GM10248 (cell line): ENCODE data around the gene ANK2.

ENCODE experiments used
- CTCF ChIA-PET: fragments of 300-600 bp; sonication (Branson Sonifier 250); formaldehyde crosslinking; extraction: SDS; loops from one replicate; lab custom pipeline; 2021; ENCODE audit warnings: antibody characterized with exemption; lab: Yijun Ruan, JAX
- POLR2A ChIA-PET: fragments of 350-650 bp; sonication (Branson Sonifier 250); formaldehyde crosslinking; extraction: SDS; loops from one replicate; lab custom pipeline; 2020; ENCODE audit warnings: antibody characterized with exemption; lab: Yijun Ruan, JAX
- DNase-seq: peaks from one replicate; pipeline ENCODE4 v3.0.0; 2012; ENCODE audit errors: extremely low spot score
- TF ChIP-seq, protein P1 (sequence below): IDR thresholded peaks from 2 replicates; pipeline ENCODE4 v1.5.1; 2012; ENCODE audit warnings: mild to moderate bottlenecking, low read depth; ENCODE audit errors: extremely low read depth, missing control alignments, control extremely low read depth

Gene ANK2

GRCh38 chr4:113409181-113409580 is 359.7 kb downstream of the ANK2 start:
- ChIA-PET POLR2A (no interaction called here), CTCF (interaction anchor here (1.0 to 1.2 kb wide), 3 partner anchors 14 to 662 kb away, joined by 3 read pairs; no protein-coding TSS in a partner anchor)
- TF ChIP-seq, protein P1, sequence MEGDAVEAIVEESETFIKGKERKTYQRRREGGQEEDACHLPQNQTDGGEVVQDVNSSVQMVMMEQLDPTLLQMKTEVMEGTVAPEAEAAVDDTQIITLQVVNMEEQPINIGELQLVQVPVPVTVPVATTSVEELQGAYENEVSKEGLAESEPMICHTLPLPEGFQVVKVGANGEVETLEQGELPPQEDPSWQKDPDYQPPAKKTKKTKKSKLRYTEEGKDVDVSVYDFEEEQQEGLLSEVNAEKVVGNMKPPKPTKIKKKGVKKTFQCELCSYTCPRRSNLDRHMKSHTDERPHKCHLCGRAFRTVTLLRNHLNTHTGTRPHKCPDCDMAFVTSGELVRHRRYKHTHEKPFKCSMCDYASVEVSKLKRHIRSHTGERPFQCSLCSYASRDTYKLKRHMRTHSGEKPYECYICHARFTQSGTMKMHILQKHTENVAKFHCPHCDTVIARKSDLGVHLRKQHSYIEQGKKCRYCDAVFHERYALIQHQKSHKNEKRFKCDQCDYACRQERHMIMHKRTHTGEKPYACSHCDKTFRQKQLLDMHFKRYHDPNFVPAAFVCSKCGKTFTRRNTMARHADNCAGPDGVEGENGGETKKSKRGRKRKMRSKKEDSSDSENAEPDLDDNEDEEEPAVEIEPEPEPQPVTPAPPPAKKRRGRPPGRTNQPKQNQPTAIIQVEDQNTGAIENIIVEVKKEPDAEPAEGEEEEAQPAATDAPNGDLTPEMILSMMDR = no peak
- no peak for DNase-seq

DNA sequence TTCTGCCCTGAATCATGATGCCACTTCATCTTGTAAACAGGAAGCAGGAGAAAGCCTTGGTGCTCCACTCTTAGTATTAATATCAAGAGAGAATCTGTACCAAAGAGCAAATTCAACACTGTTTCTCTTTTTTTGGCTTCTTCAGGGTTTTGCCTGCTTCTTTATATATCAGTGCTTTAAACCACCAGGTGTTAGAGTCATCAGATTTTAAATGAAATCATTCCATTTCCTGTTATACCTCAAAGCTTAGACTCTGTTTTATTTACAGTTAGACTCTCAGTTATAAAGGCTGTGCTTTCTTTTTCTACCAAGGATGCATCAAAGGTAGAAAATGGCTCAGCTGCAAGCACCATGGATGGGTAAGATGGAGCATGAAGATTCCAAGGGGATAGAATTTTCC is 361.2 kb downstream of the ANK2 start:
- CTCF ChIA-PET = interaction anchor here (1.1 kb wide), 1 partner anchor 16 kb away, joined by 3 read pairs; no protein-coding TSS in a partner anchor
- DNase-seq = no peak
- TF ChIP-seq, protein P1 = no peak
- POLR2A ChIA-PET = no interaction called here

DNA sequence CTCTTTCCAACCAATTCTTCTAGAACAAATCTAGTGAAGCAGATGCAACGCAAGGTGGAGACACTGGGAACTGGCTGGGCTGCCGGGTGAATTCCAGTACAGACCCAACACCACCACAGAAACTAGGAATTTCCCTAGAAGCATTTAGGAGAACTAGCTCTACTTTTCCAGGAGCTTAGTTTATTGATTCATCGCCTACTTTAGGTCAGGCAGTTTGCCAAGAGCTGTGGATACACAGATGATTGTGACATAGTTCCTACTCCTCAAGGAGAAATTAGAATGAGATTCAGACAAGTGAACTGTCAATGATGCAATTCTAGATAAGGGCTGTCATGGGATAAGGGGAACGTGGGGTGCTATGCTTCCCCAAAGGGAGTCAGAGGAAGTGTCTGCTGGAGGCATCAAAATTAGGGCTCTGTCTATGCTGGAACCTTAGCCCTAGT is 362.1 kb downstream of the ANK2 start:
- DNase-seq = no peak
- POLR2A ChIA-PET = no interaction called here
- TF ChIP-seq, protein P1 = no peak
- CTCF ChIA-PET = no interaction called here

GRCh38 chr4:113419631-113420030 is 370.2 kb downstream of the ANK2 start:
- no peak for DNase-seq
- TF ChIP-seq, protein P1 = no peak
- ChIA-PET CTCF (no interaction called here), POLR2A (no interaction called here)

GRCh38 chr4:113420938-113421337 is 371.5 kb downstream of the ANK2 start:
- no peak for DNase-seq
- ChIA-PET CTCF (interaction anchor here (1.1 kb wide), 1 partner anchor 17 kb away, joined by 3 read pairs; no protein-coding TSS in a partner anchor), POLR2A (no interaction called here)
- TF ChIP-seq, protein P1 = no peak

GRCh38 chr4:113423631-113424030 is 374.2 kb downstream of the ANK2 start:
- ChIA-PET CTCF (no interaction called here), POLR2A (no interaction called here)
- DNase-seq = no peak
- TF ChIP-seq, protein P1 = no peak
